Measurements from ENCODE around the gene ATXN2.
"Not testable (repeated sequence)": the region's sequence is repeated elsewhere in the genome, so short reads cannot be mapped to it uniquely, and the experiment has no call there.

The ATXN2 gene

DNA sequence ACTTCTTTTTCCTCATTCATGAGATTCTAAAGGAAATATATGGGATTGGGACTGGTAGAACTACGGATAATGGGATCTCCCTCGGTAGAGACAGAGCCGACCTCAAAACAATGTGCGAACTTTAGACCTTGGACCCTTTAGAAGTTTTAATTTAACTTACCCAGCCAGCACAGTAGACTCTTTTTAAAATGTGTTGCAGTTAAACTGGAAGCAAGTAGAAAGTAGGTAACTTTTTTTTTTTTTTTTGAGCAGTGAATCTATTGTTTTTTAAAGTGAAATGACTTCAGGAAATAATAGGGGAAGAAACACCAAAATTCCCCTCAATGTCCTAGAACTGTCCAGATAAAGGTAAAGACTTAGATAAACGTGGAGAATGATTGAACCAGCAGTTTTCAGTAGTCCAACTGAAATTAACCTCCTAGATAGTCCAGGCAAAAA, 1.1 kb upstream of the ATXN2 start:
- no peak for DNase-seq

DNA sequence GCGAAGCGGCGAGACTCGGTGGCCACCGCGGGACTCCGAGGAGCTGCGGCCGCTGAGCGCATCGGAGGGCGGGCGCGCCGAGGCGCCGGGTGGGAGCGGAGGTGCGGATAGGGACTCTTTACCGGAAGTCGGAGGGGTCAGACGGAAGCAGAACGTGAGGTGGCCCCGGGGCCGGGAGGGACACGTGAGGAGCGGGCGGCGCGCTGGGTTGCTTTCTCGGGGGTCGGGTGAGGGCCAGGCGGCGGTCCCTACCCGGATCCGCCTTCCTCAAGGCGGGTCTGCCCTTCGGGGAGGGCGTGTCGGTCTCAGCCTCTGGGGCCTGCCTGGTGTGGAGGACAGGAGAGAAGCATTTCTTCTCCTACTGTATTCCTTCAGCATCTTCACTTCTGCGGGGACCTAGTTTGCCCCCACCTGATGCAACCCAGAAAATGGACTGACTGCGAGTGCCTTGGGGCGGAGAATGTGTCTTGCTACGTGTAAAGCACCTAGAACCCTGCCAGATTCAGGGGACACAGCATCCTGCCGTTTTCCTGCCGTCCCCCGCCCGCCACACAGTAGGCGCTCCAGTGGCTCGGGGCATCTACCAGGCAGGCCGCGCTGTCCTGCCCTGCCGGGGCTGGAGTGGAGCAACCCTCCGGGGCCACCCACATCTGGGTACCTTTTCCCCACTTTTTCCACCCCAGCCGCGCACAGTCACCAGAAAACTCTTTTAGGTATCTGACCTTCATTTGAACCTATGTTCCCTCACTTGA, 514 bp upstream of the ATXN2 start:
- peak; percentile 94 for DNase-seq

GRCh38 chr12:111597831-111598636, 1.1 kb downstream of the ATXN2 start:
- peak; percentile 57 for DNase-seq

DNA sequence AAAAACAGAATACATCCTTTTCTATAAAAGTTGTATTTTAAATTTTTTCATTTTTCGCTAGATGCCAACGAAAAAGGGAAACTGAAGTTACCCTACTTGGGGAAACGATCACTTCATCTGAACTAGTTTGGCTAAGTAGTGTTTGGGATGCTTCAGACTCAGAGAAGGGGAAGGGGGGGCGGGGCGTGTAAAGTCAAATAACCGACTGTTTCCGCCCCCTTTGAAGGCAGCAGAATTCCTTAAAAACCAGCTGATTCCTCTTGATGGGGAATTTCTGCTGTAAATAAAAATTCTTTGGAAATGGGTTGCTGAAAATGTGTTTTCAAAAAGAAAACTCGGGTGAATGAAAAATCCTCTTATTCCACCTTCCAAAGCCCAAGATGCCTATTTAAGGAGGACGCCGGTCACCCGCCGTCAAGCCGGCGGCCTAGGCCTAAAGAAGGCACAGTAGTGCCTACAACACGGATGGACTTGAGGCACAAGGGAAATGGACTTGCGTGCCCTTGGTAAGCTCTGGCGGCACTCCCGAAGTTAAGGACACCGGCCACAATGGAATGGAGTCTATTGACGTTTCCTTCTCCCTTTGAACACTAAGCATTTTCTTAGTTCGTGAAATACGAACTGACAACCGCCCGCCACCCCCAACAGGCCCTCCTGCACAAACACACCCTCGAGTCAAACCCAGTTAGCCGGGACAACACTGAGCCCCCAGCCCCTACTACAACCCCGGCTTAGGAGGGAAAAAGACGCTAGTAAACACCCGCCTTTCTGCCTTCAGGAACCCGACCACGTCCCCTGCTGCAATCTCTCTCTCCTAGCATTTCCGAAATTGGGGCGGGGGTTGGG, 1.9 kb downstream of the ATXN2 start:
- DNase-seq, result peak; percentile 72

GRCh38 chr12:111595341-111595835, 3.7 kb downstream of the ATXN2 start:
- DNase-seq, result not testable (repeated sequence)

DNA sequence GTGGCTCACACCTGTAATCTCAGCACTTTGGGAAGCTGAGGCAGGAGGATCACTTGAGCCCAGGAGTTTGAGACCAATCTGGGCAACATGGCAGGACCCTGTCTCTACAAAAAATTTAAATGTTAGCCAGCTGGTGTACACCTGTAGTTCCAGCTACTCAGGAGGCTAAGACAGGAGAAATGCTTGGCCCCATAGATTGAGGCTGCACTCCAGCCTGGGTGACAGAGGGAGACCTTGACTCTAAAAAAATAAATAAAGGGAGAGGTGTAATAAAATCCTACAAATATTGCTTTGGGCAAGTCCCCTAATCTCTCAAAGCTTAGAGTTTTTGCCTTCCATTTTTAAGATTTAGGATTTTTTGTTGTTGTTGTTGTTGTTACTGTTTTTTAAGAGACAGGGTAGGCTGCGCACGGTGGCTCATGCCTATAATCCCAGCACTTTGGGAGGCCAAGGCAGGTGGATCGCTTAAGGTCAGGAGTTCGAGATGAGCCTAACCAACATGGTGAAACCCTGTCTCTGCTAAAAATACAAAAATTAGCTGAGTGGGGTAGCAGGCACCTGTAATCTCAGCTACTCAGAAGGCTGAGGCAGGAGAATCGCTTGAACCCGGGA, 7.6 kb downstream of the ATXN2 start:
- DNase-seq, result not testable (repeated sequence)

DNA sequence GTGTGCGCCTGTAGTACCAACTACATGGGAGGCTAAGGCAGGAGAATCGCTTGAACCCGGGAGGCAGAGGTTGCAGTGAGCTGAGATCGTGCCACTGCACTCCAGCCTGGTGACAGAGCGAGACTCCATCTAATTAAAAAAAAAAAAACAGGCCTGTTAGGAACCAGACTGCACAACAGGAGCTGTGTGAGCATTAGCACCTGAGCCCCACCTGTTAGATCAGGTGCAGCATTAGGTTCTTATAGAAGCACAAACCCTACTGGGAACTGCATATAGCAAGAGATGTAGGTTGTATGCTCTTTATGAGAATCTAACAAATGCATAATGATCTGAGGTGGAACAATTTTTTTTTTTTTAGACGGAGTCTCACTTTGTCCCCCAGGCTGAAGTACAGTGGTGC, 8.6 kb downstream of the ATXN2 start:
- no peak for DNase-seq

- DNase-seq, result no peak
These were observed 9.5 kb downstream of the ATXN2 start for GRCh38 chr12:111589601-111590000.

- DNase-seq, result no peak
These were observed 11.1 kb downstream of the ATXN2 start for GRCh38 chr12:111588010-111588409.

- no peak for DNase-seq
These were observed 12.1 kb downstream of the ATXN2 start for GRCh38 chr12:111586986-111587385.

DNA sequence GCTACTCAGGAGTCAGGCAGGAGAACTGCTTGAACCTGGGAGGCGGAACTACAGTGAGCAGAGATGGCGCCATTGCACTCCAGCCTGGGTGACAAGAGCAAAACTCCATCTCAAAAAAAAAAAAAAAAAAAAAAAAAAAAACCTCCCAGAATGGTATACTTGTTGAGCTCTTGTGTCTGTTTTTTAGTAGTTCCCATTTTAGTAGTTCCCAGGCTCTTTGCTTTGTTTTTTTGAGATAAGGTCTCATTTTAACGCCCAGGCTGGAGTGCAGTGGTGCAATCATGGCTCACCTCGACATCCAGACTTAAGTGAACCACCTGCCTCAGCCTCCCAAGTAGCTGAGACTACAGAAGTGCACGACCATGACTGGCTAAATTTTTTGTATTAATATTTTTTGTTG, 13.4 kb downstream of the ATXN2 start:
- peak; percentile 44 for DNase-seq

DNA sequence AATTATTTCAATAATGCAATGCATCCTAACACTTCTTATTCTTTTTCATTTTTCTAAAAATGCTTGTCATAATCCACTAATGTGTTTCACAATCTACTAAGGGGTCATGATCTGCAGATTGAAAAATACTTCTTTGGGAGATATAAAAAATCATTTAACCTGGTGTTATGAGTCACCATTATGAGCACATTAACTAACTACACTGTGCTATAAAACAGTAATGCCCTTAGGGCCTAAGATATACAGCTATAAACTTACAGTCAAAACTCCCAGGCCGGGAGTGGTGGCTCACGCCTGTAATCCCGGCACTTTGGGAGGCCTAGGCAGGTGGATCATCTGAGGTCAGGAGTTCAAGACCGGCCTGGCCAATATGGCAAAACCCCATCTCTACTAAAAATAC, 14.2 kb downstream of the ATXN2 start:
- DNase-seq, result no peak

GRCh38 chr12:111583506-111583905, 15.6 kb downstream of the ATXN2 start:
- DNase-seq, result not testable (repeated sequence)

GRCh38 chr12:111582133-111582747, 16.9 kb downstream of the ATXN2 start:
- DNase-seq, result no peak

- no peak for DNase-seq
These were observed 17.5 kb downstream of the ATXN2 start for GRCh38 chr12:111581434-111582132.

DNA sequence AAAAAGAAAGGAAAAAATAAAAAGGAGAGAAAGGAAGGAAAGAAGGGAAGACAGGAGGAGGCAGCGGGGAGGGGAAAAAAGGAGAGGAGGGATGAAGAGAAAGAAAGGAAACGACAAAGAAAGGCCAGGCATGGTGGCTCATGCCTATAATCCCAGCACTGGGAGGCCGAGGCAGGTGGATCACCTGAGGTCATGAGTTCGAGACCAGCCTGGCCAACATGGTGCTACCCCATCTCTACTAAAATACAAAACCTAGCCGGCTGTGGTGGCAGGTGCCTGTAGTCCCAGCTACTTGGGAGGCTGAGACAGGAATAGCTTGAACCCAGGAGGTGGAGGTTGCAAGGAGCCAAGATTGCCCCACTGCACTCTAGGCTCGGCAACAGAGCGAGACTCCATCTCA, 18.4 kb downstream of the ATXN2 start:
- no peak for DNase-seq

GRCh38 chr12:111580119-111580425, 19.0 kb downstream of the ATXN2 start:
- no peak for DNase-seq

DNA sequence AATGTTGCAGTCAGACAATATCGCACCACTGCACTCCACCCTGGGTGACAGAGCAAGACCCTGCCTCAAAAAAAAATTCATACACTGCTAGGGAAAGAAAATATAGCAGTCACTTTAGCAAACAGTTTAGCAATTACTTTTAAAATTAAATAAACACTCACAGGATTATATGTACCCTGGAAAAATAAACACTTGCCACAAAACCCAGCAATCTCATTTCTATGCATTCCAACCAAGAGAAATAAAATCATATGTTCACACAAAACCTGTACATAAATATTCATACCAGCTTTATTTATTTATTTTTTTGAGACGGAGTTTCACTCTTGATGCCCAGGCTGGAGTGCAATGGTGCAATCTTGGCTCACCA, 20.2 kb downstream of the ATXN2 start:
- DNase-seq, result no peak

- DNase-seq, result peak; percentile 64
These were observed 20.7 kb downstream of the ATXN2 start for GRCh38 chr12:111578276-111578970.

DNA sequence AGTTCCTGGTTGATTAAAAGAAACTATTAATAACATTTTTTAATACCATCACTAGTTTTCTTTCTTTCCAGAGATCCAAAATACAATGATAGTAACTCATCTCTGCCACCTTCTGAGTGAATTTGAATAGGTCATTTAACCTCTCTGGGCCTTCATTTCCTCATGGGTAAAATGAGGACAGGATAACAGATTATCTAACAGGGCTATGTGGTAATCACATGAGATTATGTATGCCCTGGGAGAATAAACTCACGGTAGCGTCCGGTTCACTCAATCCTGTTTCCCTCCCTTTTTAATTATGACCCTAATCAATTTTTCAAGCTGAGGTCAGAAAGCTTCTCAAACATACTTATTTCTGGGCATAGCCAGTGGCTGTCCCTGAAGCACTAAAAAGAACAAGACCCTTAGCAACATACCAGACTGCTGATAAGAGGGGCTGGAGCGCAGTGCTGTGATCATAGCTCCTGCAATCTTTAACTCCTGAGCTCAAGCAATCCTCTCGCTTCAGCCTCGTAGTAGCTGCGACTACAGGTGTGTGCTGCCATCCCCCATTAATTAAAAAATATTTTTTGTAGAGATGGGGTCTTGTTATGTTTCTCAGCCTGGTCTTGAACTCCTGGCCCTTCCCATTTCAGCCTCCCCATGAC, 24.2 kb downstream of the ATXN2 start:
- no peak for DNase-seq

- DNase-seq, result no peak
These were observed 25.6 kb downstream of the ATXN2 start for GRCh38 chr12:111573476-111573875.

Measured in hematopoietic multipotent progenitor cell treated with erythropoietin and hydrocortisone succinate and interleukin-3 and kit ligand, for 6 days (in vitro differentiated cells).